ENCODE results near the gene RASAL3.

Gene RASAL3

GRCh38 chr19:15403151-15403531, 61.2 kb downstream of the RASAL3 start:
- no peak overlapping the region for H3K4me3 Mint-ChIP-seq
- peaks cover 44% of the 10 kb centered on the region for H3K36me3 Mint-ChIP-seq
- H3K4me1 Mint-ChIP-seq = peaks cover 24% of the 10 kb centered on the region
- no peaks in the 10 kb centered on the region for H3K9me3 Mint-ChIP-seq
- H3K27me3 Mint-ChIP-seq = no peaks in the 10 kb centered on the region
- no peak overlapping the region for H3K27ac Mint-ChIP-seq
- no peak for ATAC-seq

GRCh38 chr19:15402411-15403150, 61.8 kb downstream of the RASAL3 start:
- Mint-ChIP-seq H3K27ac (no peak overlapping the region), H3K4me3 (no peak overlapping the region), H3K9me3 (no peaks in the 10 kb centered on the region), H3K4me1 (peaks cover 24% of the 10 kb centered on the region), H3K27me3 (no peaks in the 10 kb centered on the region), H3K36me3 (peaks cover 48% of the 10 kb centered on the region)
- ATAC-seq = no peak

All from stimulated activated memory B cell treated with anti-CD40 and anti-IgM and Interleukin-4, amounts not matched to agents 10 μg/mL and 1 μg/mL and 100 μg/mL, for 72 hours (primary cell).